Esophagus squamous epithelium (tissue), 4 donors: Measurements from ENCODE around the gene GPC6.

Experiments
- CTCF ChIP-seq, 6 experiments: fragments of 450-650 bp in 4 of 6; fragments of 200-600 bp in 2 of 6; sonication (generic) in 2 of 6; IDR thresholded peaks; one replicate each; pipeline ENCODE4 v1.5.1; 2016 to 2019; ENCODE audit warnings: antibody characterized with exemption in 6 of 6, mild to moderate bottlenecking in 4 of 6, moderate library complexity in 4 of 6
- POLR2A ChIP-seq, 4 donors: fragments of 450-650 bp; IDR thresholded peaks; one replicate each; pipeline ENCODE4 v1.6.1; 2017; ENCODE audit warnings: antibody characterized with exemption in 4 of 4, mild to moderate bottlenecking in 4 of 4, moderate library complexity in 3 of 4

GRCh38 chr13:94296471-94296870, 1069.9 kb downstream of the GPC6 start:
- TF ChIP-seq CTCF (IDR thresholded peaks at IDR 0.05) = no peak
- no peak for TF ChIP-seq POLR2A (IDR thresholded peaks at IDR 0.05)
